ENCODE results near the gene TRAP1.

TRAP1 gene

DNA sequence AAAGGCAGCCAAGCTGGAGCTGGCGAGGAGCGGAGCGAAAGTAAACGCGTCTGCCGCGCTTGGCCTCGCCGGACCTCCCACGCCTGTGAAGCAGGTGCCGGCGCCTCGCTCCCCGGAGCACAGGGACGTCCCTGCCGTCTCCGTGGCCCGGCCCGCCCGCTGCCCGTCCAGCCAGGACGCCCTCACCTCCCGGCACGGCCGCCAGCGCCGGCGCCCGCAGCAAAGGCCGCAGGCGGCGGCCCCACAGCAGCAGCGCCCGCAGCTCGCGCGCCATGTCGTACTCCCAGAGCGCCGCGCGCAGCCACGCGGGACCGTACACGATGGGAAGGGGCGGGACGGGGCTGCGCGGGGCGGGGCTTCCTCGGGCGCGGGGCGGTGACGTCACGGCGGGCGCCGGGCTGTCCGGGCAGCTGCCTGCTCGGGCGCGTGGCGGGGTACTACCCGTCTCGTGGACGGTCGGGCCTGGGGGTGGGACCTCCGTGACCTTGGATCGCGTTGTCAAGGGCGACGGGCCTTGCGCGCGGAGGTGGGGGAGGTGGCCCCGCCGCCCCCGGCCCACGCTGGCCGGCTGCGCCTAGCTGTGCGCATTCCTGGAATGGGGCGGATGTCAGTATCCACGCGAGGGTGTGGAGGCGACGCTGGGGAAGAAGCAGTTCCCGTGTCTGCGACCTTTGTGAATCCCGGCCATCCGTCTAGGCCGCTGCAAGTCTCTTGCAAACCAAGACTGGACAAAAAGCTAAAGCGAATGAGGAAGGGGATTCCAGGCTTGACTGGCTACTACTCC, at the start of gene TRAP1:
Gene TRAP1 (minus strand): TSS at position 290 of the 784 bp plus-strand sequence. CDS start 16 bp downstream, at position 274.
- peak; percentile 90 to 96 (median 91) for DNase-seq (ENCODE audit: low read depth in 3 of 3)

- no peak for DNase-seq (ENCODE audit: low read depth in 3 of 3)
Measured at GRCh38 chr16:3766177-3766576, 48.9 kb upstream of the TRAP1 start.

DNA sequence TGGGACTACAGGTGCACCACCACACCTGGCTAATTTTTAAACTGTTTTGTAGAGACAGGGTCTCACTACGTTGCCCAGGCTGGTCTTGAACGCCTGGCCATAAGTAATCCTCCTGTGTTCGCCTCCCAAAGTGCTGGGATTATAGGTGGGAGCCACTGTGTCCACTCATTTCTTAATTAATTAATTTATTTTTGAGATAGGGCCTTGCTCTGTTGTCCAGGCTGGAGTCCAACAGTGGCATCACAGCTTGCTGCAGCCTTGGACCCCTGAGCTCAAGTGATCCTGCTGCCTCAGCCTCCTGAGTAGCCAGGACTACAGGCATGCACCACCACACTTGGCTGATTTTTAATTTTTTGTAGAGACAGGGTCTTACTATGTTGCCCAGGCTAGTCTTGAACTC, 47.1 kb upstream of the TRAP1 start:
- no peak for DNase-seq (ENCODE audit: low read depth in 3 of 3)

DNA sequence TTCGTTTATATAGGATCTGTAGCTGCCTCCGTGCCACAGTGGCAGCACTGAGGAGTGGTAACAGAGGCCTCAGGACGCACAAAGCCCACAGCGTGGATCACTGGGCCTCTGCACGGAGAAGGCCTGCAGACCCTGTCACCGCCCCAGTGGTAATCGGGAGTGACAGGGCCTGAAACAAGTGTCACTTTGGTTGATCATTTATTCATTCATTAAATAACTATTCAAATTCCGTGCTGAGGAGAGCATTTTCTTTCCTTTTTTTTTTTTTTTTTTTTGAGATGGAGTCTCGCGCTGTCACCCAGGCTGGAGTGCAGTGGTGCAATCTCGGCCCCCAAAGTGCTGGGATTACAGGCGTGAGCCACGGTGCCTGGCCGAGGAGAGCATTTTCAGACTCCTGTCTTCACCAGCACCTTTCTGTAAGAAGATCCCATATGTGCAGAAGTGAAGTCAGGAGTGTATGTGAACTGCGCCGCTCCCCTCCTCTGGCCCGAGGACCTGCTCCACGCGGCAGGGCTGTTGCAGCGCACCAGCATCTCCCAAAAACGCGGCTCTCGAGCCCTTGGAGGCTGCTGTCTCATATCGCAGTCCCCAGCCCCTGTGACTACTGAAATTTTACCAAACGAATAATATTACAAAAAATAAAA, 44.9 kb upstream of the TRAP1 start:
- DNase-seq (ENCODE audit: low read depth in 3 of 3) = no peak

GRCh38 chr16:3761375-3762106, 44.2 kb upstream of the TRAP1 start:
- DNase-seq (ENCODE audit: low read depth in 3 of 3) = no peak

DNA sequence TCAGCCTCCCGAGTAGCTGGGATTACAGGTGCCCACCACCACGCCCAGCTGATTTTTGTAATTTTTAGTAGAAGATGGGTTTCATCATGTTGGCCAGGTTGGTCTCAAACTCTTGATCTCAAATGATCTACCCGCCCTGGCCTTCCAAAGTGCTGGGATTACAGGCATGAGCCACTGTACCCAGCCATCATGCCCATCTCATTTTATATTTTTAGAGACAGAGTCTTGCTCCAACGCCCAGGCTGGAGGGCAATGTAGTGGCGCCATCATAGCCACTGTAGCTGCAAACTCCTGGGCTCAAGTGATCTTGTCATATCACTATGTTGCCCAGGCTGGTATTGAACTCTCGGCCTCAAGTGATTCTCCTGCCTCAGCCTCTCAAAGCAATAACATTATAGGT, 43.2 kb upstream of the TRAP1 start:
- DNase-seq (ENCODE audit: low read depth in 3 of 3) = no peak

GRCh38 chr16:3759736-3760135, 42.4 kb upstream of the TRAP1 start:
- no peak for DNase-seq (ENCODE audit: low read depth in 3 of 3)

- DNase-seq (ENCODE audit: low read depth in 3 of 3) = no peak
Measured at GRCh38 chr16:3756113-3756512, 38.8 kb upstream of the TRAP1 start.

- no peak for DNase-seq (ENCODE audit: low read depth in 3 of 3)
Measured at GRCh38 chr16:3755249-3755648, 37.9 kb upstream of the TRAP1 start.

DNA sequence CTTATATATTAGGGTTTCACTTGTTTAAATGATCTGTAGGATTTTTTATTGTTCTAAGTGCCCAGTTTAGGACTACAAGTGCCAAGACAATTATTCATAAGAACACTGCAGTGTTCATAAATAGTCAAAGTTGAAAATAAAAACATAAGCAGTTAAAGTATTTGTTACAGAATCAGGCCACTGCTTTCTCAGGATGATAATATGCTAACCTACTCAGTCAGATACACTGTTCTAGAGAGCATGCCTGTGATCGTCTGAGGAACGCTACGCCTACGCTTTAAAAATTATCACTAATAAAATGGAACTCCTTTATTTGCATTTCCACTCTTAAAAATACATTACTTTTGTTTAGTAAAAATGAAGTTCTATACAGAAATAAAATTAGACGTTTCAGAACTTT, 37.4 kb upstream of the TRAP1 start:
- no peak for DNase-seq (ENCODE audit: low read depth in 3 of 3)

DNA sequence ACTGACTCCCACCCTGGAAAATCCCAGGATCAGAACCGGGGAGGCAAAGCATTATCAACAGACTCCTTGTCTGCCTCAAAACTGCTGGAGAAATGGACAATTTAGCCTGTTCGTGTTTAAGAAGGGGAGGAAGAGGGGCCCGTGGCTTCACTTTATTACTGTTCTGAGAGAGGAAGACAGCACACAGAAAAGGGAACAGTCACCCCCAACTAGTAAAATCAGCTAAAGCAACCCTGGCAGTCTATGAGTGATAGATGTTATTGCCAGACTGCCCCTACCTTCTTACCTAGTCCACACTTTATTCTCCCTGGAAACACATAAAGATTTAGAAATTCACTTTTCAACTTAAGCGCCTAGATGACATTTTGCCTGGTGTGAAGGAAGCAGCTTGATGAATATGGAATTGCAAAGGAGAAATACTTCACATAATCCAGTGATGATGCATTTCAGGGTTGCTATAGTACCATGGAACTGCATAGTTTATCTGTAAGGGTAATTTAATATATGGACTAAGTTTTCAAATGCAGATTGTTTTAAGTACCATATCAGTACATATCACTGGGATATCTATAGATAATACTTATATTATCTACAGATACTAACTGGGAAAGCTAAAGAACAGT, 36.9 kb upstream of the TRAP1 start:
- DNase-seq (ENCODE audit: low read depth in 3 of 3) = no peak

- DNase-seq (ENCODE audit: low read depth in 3 of 3) = no peak
Measured at GRCh38 chr16:3752984-3753383, 35.7 kb upstream of the TRAP1 start.

DNA sequence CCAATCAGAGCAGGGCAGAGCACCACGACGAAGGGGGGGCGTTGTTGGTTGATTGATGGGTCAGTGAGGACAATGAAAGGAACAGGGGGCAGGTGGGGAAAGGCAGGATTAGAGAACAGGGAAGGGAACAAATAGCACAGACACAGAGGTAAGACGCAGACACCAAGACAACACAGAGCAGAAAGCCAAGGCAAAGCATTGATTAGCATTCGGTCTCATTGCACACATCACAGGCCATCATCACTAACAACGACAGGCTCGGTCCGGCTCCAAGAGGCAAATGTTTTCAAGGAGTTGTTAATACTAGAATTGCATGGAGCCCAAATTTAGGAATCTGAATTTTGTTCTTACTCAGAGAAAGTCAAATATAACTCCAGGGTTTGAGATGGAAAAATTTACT, 34.6 kb upstream of the TRAP1 start:
- DNase-seq (ENCODE audit: low read depth in 3 of 3) = no peak

DNA sequence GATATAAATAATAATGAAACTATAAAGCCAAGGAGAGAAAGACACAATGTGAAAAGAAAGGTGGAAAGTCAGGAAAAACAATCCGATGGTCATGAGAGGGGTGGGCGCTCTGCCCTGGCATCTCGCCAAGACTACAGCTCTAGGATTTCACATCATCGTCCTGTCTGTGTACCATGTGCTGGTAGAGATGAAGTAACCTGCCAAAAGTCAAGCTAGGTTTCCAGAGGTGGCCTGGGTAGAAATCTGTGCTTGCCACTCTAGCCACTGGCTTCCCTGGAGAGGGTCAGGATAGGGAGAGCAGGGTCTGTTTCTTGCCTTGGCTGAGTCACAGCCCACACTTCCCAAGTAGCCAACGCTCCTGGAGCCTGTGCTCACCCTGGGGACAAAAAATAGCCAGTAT, 31.0 kb upstream of the TRAP1 start:
- DNase-seq (ENCODE audit: low read depth in 3 of 3) = no peak

GRCh38 chr16:3745751-3746355, 28.5 kb upstream of the TRAP1 start:
- DNase-seq (ENCODE audit: low read depth in 3 of 3) = no peak

GRCh38 chr16:3744018-3744417, 26.7 kb upstream of the TRAP1 start:
- DNase-seq (ENCODE audit: low read depth in 3 of 3) = no peak

- DNase-seq (ENCODE audit: low read depth in 3 of 3) = no peak
Measured at GRCh38 chr16:3740934-3741333, 23.6 kb upstream of the TRAP1 start.

DNA sequence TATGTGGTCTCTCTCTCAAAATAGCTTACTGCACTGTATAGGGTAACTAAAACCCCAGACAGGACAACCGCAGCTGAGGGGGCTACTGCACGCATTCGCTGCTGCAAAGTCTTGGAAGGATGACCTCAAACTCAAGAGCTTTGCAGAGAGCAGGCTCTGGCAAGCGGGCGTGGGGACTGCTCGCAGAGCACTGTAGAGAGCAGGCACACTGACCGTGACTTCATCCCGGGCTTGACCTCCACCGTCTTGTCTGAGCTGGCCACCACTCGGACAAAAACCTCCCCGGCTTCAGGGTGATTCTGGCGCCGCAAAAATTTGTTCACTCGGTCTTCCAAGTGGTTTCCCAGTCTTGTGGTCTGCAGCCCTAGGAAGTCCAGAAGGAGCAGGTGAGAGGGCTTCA, 22.9 kb upstream of the TRAP1 start:
- no peak for DNase-seq (ENCODE audit: low read depth in 3 of 3)

- DNase-seq (ENCODE audit: low read depth in 3 of 3) = no peak
Measured at GRCh38 chr16:3739636-3740035, 22.3 kb upstream of the TRAP1 start.

- no peak for DNase-seq (ENCODE audit: low read depth in 3 of 3)
Measured at GRCh38 chr16:3738541-3738940, 21.2 kb upstream of the TRAP1 start.

GRCh38 chr16:3738128-3738527, 20.8 kb upstream of the TRAP1 start:
- no peak for DNase-seq (ENCODE audit: low read depth in 3 of 3)

GRCh38 chr16:3737181-3737580, 19.9 kb upstream of the TRAP1 start:
- DNase-seq (ENCODE audit: low read depth in 3 of 3) = no peak
